ENCODE results near the gene SOX2. TPM values are rescaled to one million over a fixed set of nuclear protein-coding genes. Genes with fewer than 3 reads are reported as not detected.

The SOX2 gene
- total RNA-seq, 6 experiments from 2014 or later, result not detected

- no peak for DNase-seq
- TF ChIP-seq POLR2A (IDR thresholded peaks at IDR 0.05) (no peak), CTCF (IDR thresholded peaks at IDR 0.05) (no peak)
- Histone ChIP-seq H3K27me3 (peaks cover 14 to 68% of the 10 kb centered on the region in 2 donors), H3K27ac (no peak overlapping the region), H3K4me3 (no peak overlapping the region), H3K36me3 (no peaks in the 10 kb centered on the region), H3K9me3 (no peaks in the 10 kb centered on the region), H3K4me1 (peaks cover 0 to 19% (median 2%) of the 10 kb centered on the region in 4 donors)
- 2% methylated on average over 13 of the region's 14 CpGs for whole genome bisulfite sequencing (ENCODE audit: insufficient coverage, low coverage, low lambda C conversion rate, missing lambda C conversion rate)
- ATAC-seq, result no peak
- intact Hi-C loops (cut with DNase I), result loop anchor here in 1 of 2 donors (5.0 to 10.0 kb wide), 2 partner anchors 550 to 978 kb away; no protein-coding TSS in a partner anchor
Observed at GRCh38 chr3:181704421-181705085, 7.2 kb upstream of the SOX2 start.

GRCh38 chr3:181705086-181705480, 6.6 kb upstream of the SOX2 start:
- peaks cover 14 to 68% of the 10 kb centered on the region in 2 donors for H3K27me3 ChIP-seq
- WGBS (ENCODE audit: insufficient coverage, low coverage, low lambda C conversion rate, missing lambda C conversion rate), result 29% methylated on average over 6 of the region's 8 CpGs
- TF ChIP-seq POLR2A (IDR thresholded peaks at IDR 0.05) (no peak), CTCF (IDR thresholded peaks at IDR 0.05) (no peak)
- no peaks in the 10 kb centered on the region for H3K9me3 ChIP-seq
- peaks cover 0 to 23% (median 4%) of the 10 kb centered on the region in 4 donors for H3K4me1 ChIP-seq
- DNase-seq (no peak), ATAC-seq (no peak)
- intact Hi-C loops (cut with DNase I), result loop anchor here in 1 of 2 donors (5.0 to 10.0 kb wide), 2 partner anchors 550 to 977 kb away; no protein-coding TSS in a partner anchor
- no peaks in the 10 kb centered on the region for H3K36me3 ChIP-seq
- no peak overlapping the region for H3K4me3 ChIP-seq
- H3K27ac ChIP-seq, result no peak overlapping the region

- TF ChIP-seq POLR2A (IDR thresholded peaks at IDR 0.05) (no peak), CTCF (IDR thresholded peaks at IDR 0.05) (no peak)
- peaks cover 0 to 22% (median 3%) of the 10 kb centered on the region in 4 donors for H3K4me1 ChIP-seq
- DNase-seq, result no peak
- H3K27me3 ChIP-seq, result peaks cover 10 to 68% of the 10 kb centered on the region in 2 donors
- no peak for ATAC-seq
- H3K4me3 ChIP-seq, result no peak overlapping the region
- no peak overlapping the region for H3K27ac ChIP-seq
- H3K36me3 ChIP-seq, result no peaks in the 10 kb centered on the region
- 16% methylated on average over 3 of the region's 3 CpGs for WGBS (ENCODE audit: insufficient coverage, low coverage, low lambda C conversion rate, missing lambda C conversion rate)
- H3K9me3 ChIP-seq, result no peaks in the 10 kb centered on the region
- intact Hi-C loops (cut with DNase I), result loop anchor here in 1 of 2 donors (5.0 to 10.0 kb wide), 2 partner anchors 547 to 974 kb away; no protein-coding TSS in a partner anchor
Observed at GRCh38 chr3:181707980-181708379, 3.7 kb upstream of the SOX2 start.

- Histone ChIP-seq H3K27ac (no peak overlapping the region), H3K36me3 (no peaks in the 10 kb centered on the region), H3K9me3 (no peaks in the 10 kb centered on the region), H3K4me3 (no peak overlapping the region), H3K4me1 (peaks cover 0 to 14% (median 3%) of the 10 kb centered on the region in 4 donors), H3K27me3 (peaks cover 17 to 69% of the 10 kb centered on the region in 2 donors)
- WGBS (ENCODE audit: insufficient coverage, low coverage, low lambda C conversion rate, missing lambda C conversion rate), result under 1% methylated on average over 16 of the region's 16 CpGs
- ATAC-seq, result peak; percentile 80 to 86 (median 82)
- peak; percentile 63 to 88 (median 84) for TF ChIP-seq CTCF (IDR thresholded peaks at IDR 0.05)
- no peak for TF ChIP-seq POLR2A (IDR thresholded peaks at IDR 0.05)
- intact Hi-C loops (cut with DNase I), result loop anchor here (5.0 to 10.0 kb wide), 3 partner anchors 545 to 975 kb away; no protein-coding TSS in a partner anchor
- peak; percentile 75 to 81 (median 80) for DNase-seq
Observed at GRCh38 chr3:181709537-181710279, 2.0 kb upstream of the SOX2 start.
